HCT116 (cell line): Measurements from ENCODE around the gene SLC43A3. TPM values are rescaled to one million over a fixed set of nuclear protein-coding genes. Genes with fewer than 3 reads are reported as not detected.

ENCODE experiments used
- ATAC-seq: fragments of 200-7000 bp; cut with Tn5 transposase; 2 replicates; pipeline ENCODE4 v1.9.1; 2020; ENCODE audit warnings: mild to moderate bottlenecking, moderate library complexity
- BruUV-seq: library from RNA; stranded (reverse); fragments of 400-500 nt; replicated peaks from 2 replicates; lab custom pipeline; 2021; lab: Mats Ljungman, UMichigan
- CTCF ChIA-PET: fragments of 300-600 bp; sonication (Branson Sonifier 250); formaldehyde crosslinking; loops from one replicate; lab custom pipeline; 2021; ENCODE audit warnings: antibody characterized with exemption; lab: Charles Lee
- POLR2A ChIA-PET: fragments of 300-600, 350-600 bp; sonication (Branson Sonifier 250); formaldehyde crosslinking; loops from one replicate; lab custom pipeline; 2021; ENCODE audit warnings: antibody characterized with exemption; lab: Charles Lee
- RAD21 ChIA-PET, 2 experiments: fragments of 300-600 bp; sonication (Branson Sonifier 250); formaldehyde crosslinking; loops; one replicate each; lab custom pipeline; 2023; ENCODE audit warnings: low total read pairs in 2 of 2; ENCODE audit not compliant: uncharacterized antibody in 2 of 2, unreplicated experiment in 2 of 2, low non-redundant PET in 1 of 2; lab: Charles Lee
- DNase-seq: peaks from one replicate; pipeline ENCODE4 v3.0.0-alpha.2; 2010; ENCODE audit warnings: low read depth, low spot score
- H2AFZ ChIP-seq: fragments of 200-600 bp; shearing (Covaris generic), sonication (generic); 2 replicates; pipeline ENCODE4 v1.6.1; 2017; ENCODE audit warnings: low read depth, mixed run types, mixed read lengths, antibody characterized with exemption, low read length; ENCODE audit not compliant: poor library complexity, severe bottlenecking
- H3K27ac ChIP-seq: 2 replicates; pipeline ENCODE4 v1.5.1; 2012; ENCODE audit warnings: low read depth, low read length
- H3K27me3 ChIP-seq: fragments of 200-600 bp; sonication (generic); 2 replicates; pipeline ENCODE4 v1.6.1; 2016; ENCODE audit warnings: mixed run types, low read length, mixed read lengths; ENCODE audit not compliant: insufficient read depth
- H3K36me3 ChIP-seq, 2 experiments: fragments of 200-500 bp in 1 of 2; fragments of 200-600 bp in 1 of 2; sonication (Bioruptor generic) in 1 of 2; sonication (generic) in 1 of 2; 2 replicates each; pipeline versions ENCODE4 v1.5.1 to v1.6.1; 2014 to 2016; ENCODE audit warnings: low read length in 2 of 2, inconsistent platforms in 1 of 2, mixed read lengths in 1 of 2, mixed run types in 1 of 2; ENCODE audit not compliant: insufficient read depth in 2 of 2, control insufficient read depth in 1 of 2
- H3K4me1 ChIP-seq, 2 experiments: fragments of 200-600 bp in 1 of 2; sonication (generic) in 1 of 2; 2 replicates each; pipeline versions ENCODE4 v1.5.1 to v1.6.1; 2012 to 2017; ENCODE audit warnings: low read length in 2 of 2, inconsistent platforms in 1 of 2, mild to moderate bottlenecking in 1 of 2, mixed read lengths in 1 of 2, mixed run types in 1 of 2, moderate library complexity in 1 of 2; ENCODE audit not compliant: insufficient read depth in 2 of 2, control insufficient read depth in 1 of 2
- H3K4me2 ChIP-seq: fragments of 200-600 bp; sonication (generic); 2 replicates; pipeline ENCODE4 v1.6.1; 2017; ENCODE audit warnings: mixed run types, low read length, mixed read lengths
- H3K4me3 ChIP-seq, 2 experiments: fragments of 200-600 bp in 1 of 2; sonication (generic) in 1 of 2; replicated peaks in 1 of 2; 2 replicates each; pipeline ENCODE4 v1.5.1; 2011 to 2016; ENCODE audit warnings: low read length in 2 of 2, control low read depth in 1 of 2, low read depth in 1 of 2, mild to moderate bottlenecking in 1 of 2, mixed read lengths in 1 of 2, mixed run types in 1 of 2
- H3K79me2 ChIP-seq: fragments of 200-600 bp; sonication (generic); 2 replicates; pipeline ENCODE4 v1.6.1; 2017; ENCODE audit warnings: mild to moderate bottlenecking, mixed run types, low read length, moderate library complexity, mixed read lengths; ENCODE audit not compliant: insufficient read depth
- H3K9ac ChIP-seq: fragments of 200-600 bp; sonication (generic); 2 replicates; pipeline ENCODE4 v1.6.1; 2016; ENCODE audit warnings: low read length, mixed read lengths
- H3K9me2 ChIP-seq: fragments of 200-600 bp; sonication (generic), shearing (Covaris generic); 2 replicates; pipeline ENCODE4 v1.6.1; 2017; ENCODE audit warnings: mixed run types, mild to moderate bottlenecking, moderate library complexity; ENCODE audit not compliant: insufficient read depth
- H3K9me3 ChIP-seq, 2 experiments: fragments of 200-500 bp in 1 of 2; fragments of 200-600 bp in 1 of 2; sonication (Bioruptor generic) in 1 of 2; sonication (generic) in 1 of 2; 2 replicates each; pipeline ENCODE4 v1.6.1; 2014 to 2017; ENCODE audit warnings: low read length in 2 of 2, mixed read lengths in 2 of 2, inconsistent platforms in 1 of 2, low read depth in 1 of 2, mild to moderate bottlenecking in 1 of 2, mixed run types in 1 of 2, moderate library complexity in 1 of 2; ENCODE audit not compliant: control insufficient read depth in 1 of 2, insufficient read depth in 1 of 2
- H4K20me1 ChIP-seq: fragments of 200-600 bp; sonication (generic), shearing (Covaris generic); 2 replicates; pipeline ENCODE4 v1.6.1; 2017; ENCODE audit warnings: mixed run types, mild to moderate bottlenecking, moderate library complexity; ENCODE audit not compliant: insufficient read depth
- CBX3 ChIP-seq: IDR thresholded peaks from 2 replicates; pipeline ENCODE4 v1.6.1; 2012; ENCODE audit warnings: low read depth
- ELF1 ChIP-seq: IDR thresholded peaks from 2 replicates; pipeline ENCODE4 v1.6.1; 2012; ENCODE audit warnings: low read depth, borderline replicate concordance
- EZH2 ChIP-seq: fragments of 200-600 bp; sonication (generic); IDR thresholded peaks from 2 replicates; pipeline ENCODE4 v1.6.1; 2017; ENCODE audit warnings: antibody characterized with exemption, mixed run types
- EZH2phosphoT487 ChIP-seq: fragments of 200-600 bp; IDR thresholded peaks from 2 replicates; pipeline ENCODE4 v1.6.1; 2018; ENCODE audit warnings: antibody characterized with exemption, borderline replicate concordance
- MAX ChIP-seq: IDR thresholded peaks from 2 replicates; pipeline ENCODE4 v1.6.1; 2012
- POLR2A ChIP-seq: IDR thresholded peaks from 2 replicates; pipeline ENCODE4 v1.7.0; 2011; ENCODE audit warnings: borderline replicate concordance; ENCODE audit not compliant: insufficient read depth, insufficient read length; ENCODE audit errors: extremely low read depth
- POLR2AphosphoS5 ChIP-seq: IDR thresholded peaks from 2 replicates; pipeline ENCODE4 v1.6.1; 2011; ENCODE audit warnings: mild to moderate bottlenecking, low read depth, low read length, moderate library complexity
- RAD21 ChIP-seq: IDR thresholded peaks from 2 replicates; pipeline ENCODE4 v1.6.1; 2012; ENCODE audit warnings: low read depth, mild to moderate bottlenecking
- REST ChIP-seq: IDR thresholded peaks from 2 replicates; pipeline ENCODE4 v1.6.1; 2012; ENCODE audit warnings: low read depth
- SP1 ChIP-seq: IDR thresholded peaks from 2 replicates; pipeline ENCODE4 v1.6.1; 2012; ENCODE audit warnings: low read depth
- YY1 ChIP-seq: IDR thresholded peaks from 2 replicates; pipeline ENCODE4 v1.6.1; 2011; ENCODE audit warnings: low read length, low read depth, moderate library complexity, mild to moderate bottlenecking; ENCODE audit not compliant: insufficient replicate concordance; ENCODE audit errors: extremely low read depth
- ZNF274 ChIP-seq: fragments of 200-500 bp; sonication (Bioruptor generic); IDR thresholded peaks from 2 replicates; pipeline ENCODE4 v1.6.1; 2014; ENCODE audit warnings: mild to moderate bottlenecking, low read depth, low read length, inconsistent platforms
- intact Hi-C: fragments of 100-400 bp; cut with micrococcal nuclease; formaldehyde crosslinking; loops from 2 replicates; pipeline ENCODE4 v1.10.0; 2022
- total RNA-seq: library from RNA; stranded (reverse); gene quantifications from one replicate; pipeline ENCODE4 v1.2.1, GENCODE V29; 2021; ENCODE audit not compliant: unreplicated experiment

SLC43A3 gene
- total RNA-seq, 1 experiment from 2014 or later, result 36.9 TPM

GRCh38 chr11:57438345-57439285, 11.7 kb upstream of the SLC43A3 start:
- no peaks in the 10 kb centered on the region for H3K4me1 ChIP-seq
- ChIA-PET RAD21 (no interaction called here), CTCF (no interaction called here), POLR2A (no interaction called here)
- intact Hi-C loops, result no loop called here
- peaks cover 10% of the 10 kb centered on the region; the same call in 1 of the 2 replicates for H3K27me3 ChIP-seq
- H3K9me2 ChIP-seq, result no peaks in the 10 kb centered on the region
- no peak overlapping the region for H3K4me2 ChIP-seq
- H3K79me2 ChIP-seq, result no peaks in the 10 kb centered on the region
- no peak overlapping the region for H3K4me3 ChIP-seq
- no TSS peak for BruUV-seq
- H3K9me3 ChIP-seq, result no peaks in the 10 kb centered on the region
- TF ChIP-seq SP1, result no peak
- TF ChIP-seq CBX3, result no peak
- no peak for TF ChIP-seq MAX
- TF ChIP-seq EZH2phosphoT487, result no peak
- TF ChIP-seq POLR2A, result no peak
- no peak for TF ChIP-seq YY1
- no peak for TF ChIP-seq RAD21
- TF ChIP-seq EZH2, result no peak
- TF ChIP-seq POLR2AphosphoS5, result no peak
- no peak for TF ChIP-seq ELF1
- TF ChIP-seq REST, result no peak
- no peak for TF ChIP-seq ZNF274
- DNase-seq (no peak), ATAC-seq (no peak)
- no peak overlapping the region for H3K27ac ChIP-seq
- H4K20me1 ChIP-seq, result no peaks in the 10 kb centered on the region
- no peak overlapping the region for H3K9ac ChIP-seq
- no peak overlapping the region for H2AFZ ChIP-seq
- H3K36me3 ChIP-seq, result no peaks in the 10 kb centered on the region
